ENCODE data around the gene GMNN.
"Not testable (repeated sequence)": the region's sequence is repeated elsewhere in the genome, so short reads cannot be mapped to it uniquely, and the experiment has no call there.

GMNN gene

GRCh38 chr6:24774696-24775519 is at the start of gene GMNN:
Gene GMNN (plus strand): TSS chr6:24774937. CDS start chr6:24777247, 2,310 bp downstream.
- no peak for FAIRE-seq

GRCh38 chr6:24730653-24731052 is 44.1 kb upstream of the GMNN start:
- not testable (repeated sequence) for FAIRE-seq

GRCh38 chr6:24731456-24732134 is 43.1 kb upstream of the GMNN start:
- FAIRE-seq, result not testable (repeated sequence)

GRCh38 chr6:24734166-24734565 is 40.6 kb upstream of the GMNN start:
- no peak for FAIRE-seq

- FAIRE-seq, result not testable (repeated sequence)
Measured at GRCh38 chr6:24734710-24735109, 40.0 kb upstream of the GMNN start.

GRCh38 chr6:24738741-24739140 is 36.0 kb upstream of the GMNN start:
- FAIRE-seq, result no peak

- no peak for FAIRE-seq
Measured at GRCh38 chr6:24740861-24741260, 33.9 kb upstream of the GMNN start.

- no peak for FAIRE-seq
Measured at GRCh38 chr6:24742216-24742738, 32.5 kb upstream of the GMNN start.

GRCh38 chr6:24743265-24743943 is 31.3 kb upstream of the GMNN start:
- no peak for FAIRE-seq

GRCh38 chr6:24743944-24744335 is 30.8 kb upstream of the GMNN start:
- FAIRE-seq, result no peak

- FAIRE-seq, result no peak
Measured at GRCh38 chr6:24744911-24745310, 29.8 kb upstream of the GMNN start.

- FAIRE-seq, result no peak
Measured at GRCh38 chr6:24749297-24749696, 25.4 kb upstream of the GMNN start.

- FAIRE-seq, result not testable (repeated sequence)
Measured at GRCh38 chr6:24750878-24751277, 23.9 kb upstream of the GMNN start.

GRCh38 chr6:24752503-24752902 is 22.2 kb upstream of the GMNN start:
- FAIRE-seq, result no peak

GRCh38 chr6:24752917-24753492 is 21.7 kb upstream of the GMNN start:
- FAIRE-seq, result no peak

GRCh38 chr6:24753545-24753944 is 21.2 kb upstream of the GMNN start:
- no peak for FAIRE-seq

- FAIRE-seq, result not testable (repeated sequence)
Measured at GRCh38 chr6:24754378-24754777, 20.4 kb upstream of the GMNN start.

- FAIRE-seq, result no peak
Measured at GRCh38 chr6:24755279-24755678, 19.5 kb upstream of the GMNN start.

- no peak for FAIRE-seq
Measured at GRCh38 chr6:24757611-24758010, 17.1 kb upstream of the GMNN start.

- no peak for FAIRE-seq
Measured at GRCh38 chr6:24759718-24760117, 15.0 kb upstream of the GMNN start.

GRCh38 chr6:24760210-24760609 is 14.5 kb upstream of the GMNN start:
- no peak for FAIRE-seq

GRCh38 chr6:24761193-24761835 is 13.4 kb upstream of the GMNN start:
- no peak for FAIRE-seq

Data from endometrium (tissue), 2 donors.